ENCODE results near the gene TSHZ2. TPM values are rescaled to one million over a fixed set of nuclear protein-coding genes. Genes with fewer than 3 reads are reported as not detected.

Gene TSHZ2
- total and polyA plus RNA-seq, 2 donors (not counting 1 experiment from before 2014, with no cell fraction given), result 1.00 to 5.7 TPM

DNA sequence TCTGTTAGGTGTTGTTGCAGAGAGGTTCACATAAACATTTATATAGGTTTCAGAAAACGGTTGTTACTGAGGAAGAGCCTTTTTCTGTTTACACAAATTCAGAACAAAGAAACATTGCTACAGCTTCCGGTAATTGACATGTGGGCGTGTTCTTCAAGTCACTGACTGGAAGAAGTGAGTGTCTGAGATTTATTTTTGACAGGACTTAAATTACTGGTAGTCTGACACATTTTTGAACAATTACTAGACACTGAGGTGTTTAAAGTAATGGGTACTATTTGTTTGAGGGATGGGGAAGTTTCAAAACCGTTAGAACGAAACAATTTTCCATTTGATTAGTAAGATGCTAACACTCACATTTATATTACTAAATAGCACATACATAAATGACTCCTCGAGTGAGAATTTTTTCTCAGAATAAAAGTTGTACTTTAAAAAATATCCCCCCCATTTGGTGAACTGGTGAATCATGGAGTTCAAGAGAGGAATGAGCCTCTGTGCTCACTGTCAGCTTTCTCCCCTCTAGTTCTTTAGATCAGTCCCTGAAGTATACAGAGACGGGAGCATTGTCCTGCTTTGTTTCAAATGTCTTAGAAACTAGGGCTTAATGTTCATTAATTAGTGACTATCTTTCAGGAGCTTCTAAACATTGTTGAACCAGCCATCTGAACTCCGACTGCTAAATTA, 98.7 kb downstream of the TSHZ2 start:
- peak overlapping the region; percentile 37 for H2AFZ ChIP-seq (ENCODE audit: insufficient read depth, low read depth, low read length, poor library complexity, severe bottlenecking)
- peak overlapping the region; percentile 26 for H3K4me2 ChIP-seq (replicated peaks; ENCODE audit: low read depth, low read length, poor library complexity, severe bottlenecking)
- H3K27me3 Mint-ChIP-seq, result peaks cover 12% of the 10 kb centered on the region
- no peaks in the 10 kb centered on the region for H4K20me1 ChIP-seq (ENCODE audit: control insufficient read depth, insufficient read depth, low read length, poor library complexity, severe bottlenecking)
- no peaks in the 10 kb centered on the region for H3K9me3 Mint-ChIP-seq (ENCODE audit: insufficient read depth)
- ATAC-seq (ENCODE audit: low read depth), result peak; percentile 24
- H3K9me3 ChIP-seq (ENCODE audit: control extremely low read depth in 1 of 3, control insufficient read depth in 2 of 3, insufficient read depth in 1 of 3, low read length in 2 of 3), result peaks cover 0 to 7% (median 3%) of the 10 kb centered on the region in 3 donors
- H3K27ac Mint-ChIP-seq, result peak overlapping the region; percentile 42
- no peaks in the 10 kb centered on the region for H3K4me1 ChIP-seq (ENCODE audit: control insufficient read depth in 2 of 2, insufficient read depth in 2 of 2, low read length in 2 of 2)
- H3K4me3 Mint-ChIP-seq, result peak overlapping the region; percentile 75
- CTCF ChIA-PET, result no interaction called here
- intact Hi-C loops (cut with micrococcal nuclease), result no loop called here
- H3K27me3 ChIP-seq (replicated peaks in 1 of 4; ENCODE audit: control extremely low read depth in 1 of 4, control insufficient read depth in 3 of 4, insufficient read depth in 4 of 4, low read length in 3 of 4), result peaks cover 0 to 5% (median 2%) of the 10 kb centered on the region in 4 experiments
- H3K4me1 Mint-ChIP-seq, result peaks cover 13% of the 10 kb centered on the region
- no peaks in the 10 kb centered on the region for H3K36me3 ChIP-seq (replicated peaks in 1 of 2; ENCODE audit: control extremely low read depth in 1 of 2, control insufficient read depth in 1 of 2, extremely low read depth in 1 of 2, insufficient read depth in 2 of 2, low read length in 1 of 2)
- WGBS (ENCODE audit: insufficient coverage), result 80% methylated on average over 1 of the region's 8 CpGs
- no peaks in the 10 kb centered on the region for H3K79me2 ChIP-seq (ENCODE audit: control insufficient read depth, insufficient read depth, low read length)
- DNase-seq, result peak; percentile 7
- no peak for TF ChIP-seq EZH2 (IDR thresholded peaks at IDR 0.05; ENCODE audit: borderline replicate concordance, insufficient read depth, low read depth, low read length, poor library complexity, severe bottlenecking)
- TF ChIP-seq, protein P1, sequence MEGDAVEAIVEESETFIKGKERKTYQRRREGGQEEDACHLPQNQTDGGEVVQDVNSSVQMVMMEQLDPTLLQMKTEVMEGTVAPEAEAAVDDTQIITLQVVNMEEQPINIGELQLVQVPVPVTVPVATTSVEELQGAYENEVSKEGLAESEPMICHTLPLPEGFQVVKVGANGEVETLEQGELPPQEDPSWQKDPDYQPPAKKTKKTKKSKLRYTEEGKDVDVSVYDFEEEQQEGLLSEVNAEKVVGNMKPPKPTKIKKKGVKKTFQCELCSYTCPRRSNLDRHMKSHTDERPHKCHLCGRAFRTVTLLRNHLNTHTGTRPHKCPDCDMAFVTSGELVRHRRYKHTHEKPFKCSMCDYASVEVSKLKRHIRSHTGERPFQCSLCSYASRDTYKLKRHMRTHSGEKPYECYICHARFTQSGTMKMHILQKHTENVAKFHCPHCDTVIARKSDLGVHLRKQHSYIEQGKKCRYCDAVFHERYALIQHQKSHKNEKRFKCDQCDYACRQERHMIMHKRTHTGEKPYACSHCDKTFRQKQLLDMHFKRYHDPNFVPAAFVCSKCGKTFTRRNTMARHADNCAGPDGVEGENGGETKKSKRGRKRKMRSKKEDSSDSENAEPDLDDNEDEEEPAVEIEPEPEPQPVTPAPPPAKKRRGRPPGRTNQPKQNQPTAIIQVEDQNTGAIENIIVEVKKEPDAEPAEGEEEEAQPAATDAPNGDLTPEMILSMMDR (IDR thresholded peaks at IDR 0.05), result no peak
- no peak overlapping the region for H3K4me3 ChIP-seq (ENCODE audit: control extremely low read depth in 1 of 5, extremely low read depth in 1 of 5, insufficient read depth in 1 of 5, low read depth in 2 of 5, low read length in 4 of 5)
- POLR2A ChIA-PET, result no interaction called here
- H3K27ac ChIP-seq (ENCODE audit: low read length in 2 of 2), result no peak overlapping the region
- H3K9ac ChIP-seq (ENCODE audit: low read length), result no peak overlapping the region

DNA sequence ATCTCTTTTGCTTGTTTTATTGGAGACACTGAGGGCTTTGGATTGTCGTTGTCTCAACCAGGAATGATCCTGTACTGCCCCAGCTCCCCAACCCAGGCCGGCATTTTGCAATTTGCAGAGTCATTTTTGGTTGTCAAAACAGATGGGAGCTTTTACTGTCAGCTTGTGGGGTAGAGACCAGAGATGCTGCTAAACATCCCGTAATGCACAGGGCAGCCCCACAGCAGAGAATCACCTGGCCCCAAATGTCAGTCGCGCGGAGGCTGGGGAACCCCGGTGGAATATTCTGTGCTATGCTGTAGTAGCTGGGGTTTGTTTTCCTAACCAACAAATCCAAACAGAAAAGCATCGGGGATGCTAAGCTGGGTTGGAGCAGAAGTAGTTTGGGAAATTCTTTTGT, 99.7 kb downstream of the TSHZ2 start:
- H4K20me1 ChIP-seq (ENCODE audit: control insufficient read depth, insufficient read depth, low read length, poor library complexity, severe bottlenecking), result no peaks in the 10 kb centered on the region
- TF ChIP-seq EZH2 (IDR thresholded peaks at IDR 0.05; ENCODE audit: borderline replicate concordance, insufficient read depth, low read depth, low read length, poor library complexity, severe bottlenecking), result no peak
- TF ChIP-seq, protein P1 (IDR thresholded peaks at IDR 0.05), result no peak
- H3K4me3 Mint-ChIP-seq, result no peak overlapping the region
- H3K9me3 ChIP-seq (ENCODE audit: control extremely low read depth in 1 of 3, control insufficient read depth in 2 of 3, insufficient read depth in 1 of 3, low read length in 2 of 3), result peaks cover 0 to 7% (median 3%) of the 10 kb centered on the region in 3 donors
- H3K79me2 ChIP-seq (ENCODE audit: control insufficient read depth, insufficient read depth, low read length), result no peaks in the 10 kb centered on the region
- intact Hi-C loops (cut with micrococcal nuclease), result no loop called here
- H3K4me3 ChIP-seq (ENCODE audit: control extremely low read depth in 1 of 5, extremely low read depth in 1 of 5, insufficient read depth in 1 of 5, low read depth in 2 of 5, low read length in 4 of 5), result no peak overlapping the region
- H3K9me3 Mint-ChIP-seq (ENCODE audit: insufficient read depth), result no peaks in the 10 kb centered on the region
- peaks cover 13% of the 10 kb centered on the region for H3K4me1 Mint-ChIP-seq
- peaks cover 12% of the 10 kb centered on the region for H3K27me3 Mint-ChIP-seq
- no peak overlapping the region for H3K4me2 ChIP-seq (replicated peaks; ENCODE audit: low read depth, low read length, poor library complexity, severe bottlenecking)
- peaks cover 0 to 5% (median 2%) of the 10 kb centered on the region in 4 experiments for H3K27me3 ChIP-seq (replicated peaks in 1 of 4; ENCODE audit: control extremely low read depth in 1 of 4, control insufficient read depth in 3 of 4, insufficient read depth in 4 of 4, low read length in 3 of 4)
- ATAC-seq (ENCODE audit: low read depth) (no peak), DNase-seq (no peak)
- no peak overlapping the region for H3K9ac ChIP-seq (ENCODE audit: low read length)
- H3K4me1 ChIP-seq (ENCODE audit: control insufficient read depth in 2 of 2, insufficient read depth in 2 of 2, low read length in 2 of 2), result no peaks in the 10 kb centered on the region
- H3K27ac Mint-ChIP-seq, result no peak overlapping the region
- H3K36me3 ChIP-seq (replicated peaks in 1 of 2; ENCODE audit: control extremely low read depth in 1 of 2, control insufficient read depth in 1 of 2, extremely low read depth in 1 of 2, insufficient read depth in 2 of 2, low read length in 1 of 2), result no peaks in the 10 kb centered on the region
- no peak overlapping the region for H2AFZ ChIP-seq (ENCODE audit: insufficient read depth, low read depth, low read length, poor library complexity, severe bottlenecking)
- no peak overlapping the region for H3K27ac ChIP-seq (ENCODE audit: low read length in 2 of 2)
- POLR2A ChIA-PET, result no interaction called here
- CTCF ChIA-PET, result no interaction called here
- WGBS (ENCODE audit: insufficient coverage), result 54% methylated on average over 2 of the region's 8 CpGs
